CD8-positive, alpha-beta memory T cell (primary cell): ENCODE measurements around the gene PIEZO1. TPM values are rescaled to one million over a fixed set of nuclear protein-coding genes. Genes with fewer than 3 reads are reported as not detected.
"Not testable (repeated sequence)": the region's sequence is repeated elsewhere in the genome, so short reads cannot be mapped to it uniquely, and the experiment has no call there.

Experiments
- CTCF ChIA-PET: fragments of 350-600 bp; sonication (Branson Sonifier 250); formaldehyde crosslinking; loops from one replicate; lab custom pipeline; 2021; ENCODE audit warnings: antibody characterized with exemption; lab: Charles Lee
- POLR2A ChIA-PET: fragments of 350-600 bp; sonication (Branson Sonifier 250); formaldehyde crosslinking; loops from one replicate; lab custom pipeline; 2021; ENCODE audit warnings: antibody characterized with exemption; lab: Charles Lee
- DNase-seq, 5 donors: peaks; one replicate each; pipeline versions ENCODE4 v3.0.0 to v3.0.0-alpha.2; 2020 to 2022; ENCODE audit warnings: mixed read lengths in 1 of 5
- H3K27ac ChIP-seq: one replicate; pipeline ENCODE4 v1.7.0; 2013; ENCODE audit warnings: low read depth, mild to moderate bottlenecking, low read length, moderate library complexity
- H3K27me3 ChIP-seq: 2 replicates; pipeline ENCODE4 v1.7.0; 2013; ENCODE audit warnings: low read length, mild to moderate bottlenecking; ENCODE audit not compliant: insufficient read depth, poor library complexity, severe bottlenecking
- H3K36me3 ChIP-seq: 2 replicates; pipeline ENCODE4 v1.7.0; 2013; ENCODE audit warnings: mild to moderate bottlenecking, low read length, moderate library complexity; ENCODE audit not compliant: insufficient read depth
- H3K4me1 ChIP-seq: 2 replicates; pipeline ENCODE4 v1.7.0; 2013; ENCODE audit warnings: mild to moderate bottlenecking, low read length, moderate library complexity; ENCODE audit not compliant: insufficient read depth
- H3K4me3 ChIP-seq: 2 replicates; pipeline ENCODE4 v1.7.0; 2013; ENCODE audit warnings: mild to moderate bottlenecking, low read length
- H3K9me3 ChIP-seq: 2 replicates; pipeline ENCODE4 v1.7.0; 2013; ENCODE audit warnings: mild to moderate bottlenecking, low read length
- H3K27ac Mint-ChIP-seq, 8 donors: one replicate each; pipeline ENCODE4 v1.8.0; 2020 to 2021; ENCODE audit warnings: mixed read lengths in 8 of 8, mild to moderate bottlenecking in 6 of 8, inconsistent platforms in 3 of 8, moderate library complexity in 3 of 8
- H3K27me3 Mint-ChIP-seq, 2 donors: one replicate each; pipeline ENCODE4 v1.8.0; 2020 to 2021; ENCODE audit warnings: mixed read lengths in 2 of 2, mild to moderate bottlenecking in 1 of 2, moderate library complexity in 1 of 2
- H3K36me3 Mint-ChIP-seq, 3 donors: one replicate each; pipeline ENCODE4 v1.8.0; 2020 to 2021; ENCODE audit warnings: mixed read lengths in 3 of 3, inconsistent platforms in 1 of 3, mild to moderate bottlenecking in 1 of 3
- H3K4me1 Mint-ChIP-seq, 3 donors: one replicate each; pipeline ENCODE4 v1.8.0; 2020 to 2021; ENCODE audit warnings: mixed read lengths in 3 of 3, inconsistent platforms in 1 of 3, mild to moderate bottlenecking in 1 of 3
- H3K4me3 Mint-ChIP-seq, 7 donors: one replicate each; pipeline ENCODE4 v1.8.0; 2020 to 2021; ENCODE audit warnings: mixed read lengths in 7 of 7, mild to moderate bottlenecking in 6 of 7, moderate library complexity in 4 of 7, inconsistent platforms in 2 of 7
- H3K9me3 Mint-ChIP-seq, 5 donors: one replicate each; pipeline ENCODE4 v1.8.0; 2020 to 2022; ENCODE audit warnings: mixed read lengths in 5 of 5, mild to moderate bottlenecking in 3 of 5, moderate library complexity in 2 of 5, inconsistent platforms in 1 of 5
- polyA plus RNA-seq: library from polyadenylated mRNA; unstranded; fragments of 300-500 nt; fragmentation: Illumina TruSeq; gene quantifications from one replicate; pipeline ENCODE4 v1.2.3, GENCODE V29; 2021
- total RNA-seq, 2 experiments: library from RNA; stranded (reverse); gene quantifications; one replicate each; pipeline ENCODE4 v1.2.3, GENCODE V29; 2021

The PIEZO1 gene
- total and polyA plus RNA-seq, 3 experiments from 2014 or later: 58.4 to 230 (median 215) TPM

- Mint-ChIP-seq H3K9me3 (no peaks in the 10 kb centered on the region), H3K27ac (peak overlapping the region; percentile 81 to 97 (median 91)), H3K27me3 (no peaks in the 10 kb centered on the region), H3K4me1 (peaks cover 16 to 62% (median 31%) of the 10 kb centered on the region in 3 donors), H3K4me3 (peak overlapping the region; percentile 62 to 89 (median 73)), H3K36me3 (no peaks in the 10 kb centered on the region)
- peak; percentile 50 to 76 (median 54) for DNase-seq
- Histone ChIP-seq H3K4me3 (peak overlapping the region; percentile 52), H3K27ac (peak overlapping the region; percentile 3), H3K36me3 (no peaks in the 10 kb centered on the region), H3K9me3 (no peaks in the 10 kb centered on the region), H3K4me1 (peaks cover 55% of the 10 kb centered on the region), H3K27me3 (no peaks in the 10 kb centered on the region)
- POLR2A ChIA-PET: interaction anchor here (0.5 kb wide), 1 partner anchor 23 kb away, joined by 4 read pairs; no protein-coding TSS in a partner anchor
- CTCF ChIA-PET: interaction anchor here (0.9 kb wide), 1 partner anchor 61 kb away, joined by 3 read pairs; no protein-coding TSS in a partner anchor
Measured at GRCh38 chr16:88790312-88791211, 5.5 kb upstream of the PIEZO1 start.

GRCh38 chr16:88789594-88789993 lies 4.6 kb upstream of the PIEZO1 start:
- no peaks in the 10 kb centered on the region for H3K9me3 Mint-ChIP-seq

DNA sequence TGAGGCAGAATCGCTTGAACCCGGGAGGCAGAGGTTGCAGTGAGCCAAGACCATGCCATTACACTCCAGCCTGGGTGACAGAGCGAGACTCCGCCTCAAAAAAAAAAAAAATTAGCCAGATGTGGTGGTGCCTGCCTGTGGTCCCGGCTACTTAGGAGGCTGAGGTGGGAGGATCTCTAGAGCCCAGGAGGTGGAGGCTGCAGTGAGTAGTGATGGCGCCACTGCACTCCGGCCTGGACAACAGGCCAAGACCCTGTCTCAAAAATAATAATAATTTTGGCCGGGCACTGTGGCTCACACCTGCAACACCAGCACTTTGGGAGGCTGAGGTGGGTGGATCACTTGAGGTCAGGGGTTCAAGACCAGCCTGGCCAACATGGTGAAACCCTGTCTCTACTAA lies 3.7 kb upstream of the PIEZO1 start:
- H3K9me3 ChIP-seq, CTCF ChIA-PET, H3K4me3 ChIP-seq, H3K4me3 Mint-ChIP-seq, H3K36me3 ChIP-seq, H3K27ac ChIP-seq, H3K27me3 Mint-ChIP-seq, POLR2A ChIA-PET, H3K9me3 Mint-ChIP-seq, DNase-seq, H3K27me3 ChIP-seq, H3K36me3 Mint-ChIP-seq: not testable (repeated sequence)
- H3K4me1 ChIP-seq: peaks cover 45% of the 10 kb centered on the region
- Mint-ChIP-seq H3K27ac (peak overlapping the region in 1 of 8 donors; percentile 50), H3K4me1 (peaks cover 17 to 48% (median 21%) of the 10 kb centered on the region in 3 donors)

More at GRCh38 chr16:88789594-88789993, 4.6 kb upstream of the PIEZO1 start:
- no peak for DNase-seq
- Mint-ChIP-seq H3K4me1 (peaks cover 16 to 54% (median 22%) of the 10 kb centered on the region in 3 donors), H3K4me3 (peak overlapping the region; percentile 62 to 89 (median 73)), H3K27ac (peak overlapping the region; percentile 81 to 97 (median 91)), H3K27me3 (no peaks in the 10 kb centered on the region), H3K36me3 (no peaks in the 10 kb centered on the region)
- peaks cover 46% of the 10 kb centered on the region for H3K4me1 ChIP-seq
- H3K27ac ChIP-seq: no peak overlapping the region
- no peak overlapping the region for H3K4me3 ChIP-seq
- no peaks in the 10 kb centered on the region for H3K9me3 ChIP-seq
- H3K36me3 ChIP-seq: no peaks in the 10 kb centered on the region
- POLR2A ChIA-PET: interaction anchor here (0.7 to 0.8 kb wide), 2 partner anchors 9 to 52 kb away, joined by 3 read pairs; no protein-coding TSS in a partner anchor
- H3K27me3 ChIP-seq: no peaks in the 10 kb centered on the region
- CTCF ChIA-PET: interaction anchor here (0.7 kb wide), 1 partner anchor 14 kb away, joined by 3 read pairs; the partner anchor contains the start of gene CDT1

DNA sequence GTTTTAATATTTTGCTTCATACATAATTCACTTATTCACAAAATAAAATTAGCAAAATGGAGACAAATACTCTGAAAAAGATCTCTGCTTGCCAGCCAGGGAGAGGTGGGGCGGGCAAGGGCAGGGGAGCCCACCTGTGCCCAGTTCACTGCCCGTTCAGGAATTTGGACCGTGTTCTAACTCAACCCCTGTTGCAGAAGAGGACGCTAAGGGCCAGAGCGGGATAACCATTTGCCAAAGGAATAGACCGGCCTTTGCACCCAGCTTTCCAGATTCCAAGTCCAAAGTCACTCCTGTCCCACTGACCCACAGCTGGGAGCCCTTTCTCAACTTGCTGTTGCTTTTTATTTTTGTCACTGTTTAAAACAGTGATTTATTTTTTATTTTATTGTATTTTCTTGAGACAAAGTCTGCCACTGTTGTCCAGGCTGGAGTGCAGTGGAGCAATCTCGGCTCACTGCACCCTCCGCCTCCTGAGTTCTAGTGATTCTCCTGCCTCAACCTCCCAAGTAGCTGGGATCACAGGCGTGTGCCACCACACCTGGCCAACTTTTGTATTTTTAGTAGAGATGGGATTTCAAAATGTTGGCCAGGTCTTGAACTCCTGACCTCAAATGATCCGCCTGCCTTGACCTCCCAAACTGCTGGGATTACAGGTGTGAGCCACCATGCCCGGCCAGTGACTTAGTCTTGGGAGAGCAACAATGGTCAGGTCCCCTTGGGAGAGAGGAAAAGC lies 2.7 kb upstream of the PIEZO1 start:
- no peaks in the 10 kb centered on the region for H3K36me3 ChIP-seq
- Mint-ChIP-seq H3K4me1 (peaks cover 27 to 48% (median 30%) of the 10 kb centered on the region in 3 donors), H3K9me3 (no peaks in the 10 kb centered on the region), H3K4me3 (peak overlapping the region in 3 of 7 donors; percentile 24 to 79 (median 48)), H3K27me3 (no peaks in the 10 kb centered on the region), H3K27ac (peak overlapping the region in 3 of 8 donors; percentile 50 to 90 (median 74)), H3K36me3 (peaks cover 0 to 2% (median 0%) of the 10 kb centered on the region in 3 donors)
- ChIA-PET POLR2A (interaction anchor here (0.7 kb wide), 1 partner anchor 47 kb away, joined by 3 read pairs; no protein-coding TSS in a partner anchor), CTCF (interaction anchor here (0.9 to 1.7 kb wide), 5 partner anchors 9 to 333 kb away, joined by 3 to 7 read pairs (median 4); partner anchors contain the start of genes GALNS and TRAPPC2L)
- DNase-seq: no peak
- no peak overlapping the region for H3K4me3 ChIP-seq
- H3K27ac ChIP-seq: no peak overlapping the region
- H3K4me1 ChIP-seq: peaks cover 50% of the 10 kb centered on the region
- H3K27me3 ChIP-seq: no peaks in the 10 kb centered on the region
- no peaks in the 10 kb centered on the region for H3K9me3 ChIP-seq

DNA sequence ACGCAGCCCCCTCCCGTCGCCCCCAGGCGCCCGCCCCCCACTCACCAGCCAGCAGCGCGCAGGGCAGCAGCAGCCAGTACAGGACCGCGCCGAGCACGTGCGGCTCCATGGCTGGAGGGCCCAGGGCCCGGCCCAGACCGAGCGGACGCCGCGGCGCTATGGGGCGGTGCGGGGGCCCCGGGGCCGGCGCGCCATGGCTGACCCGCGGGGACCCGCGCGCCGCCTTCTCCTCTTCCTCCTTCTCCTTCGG lies 239 bp downstream of the PIEZO1 start:
- peaks cover 0 to 2% (median 0%) of the 10 kb centered on the region in 3 donors for H3K36me3 Mint-ChIP-seq
- no peaks in the 10 kb centered on the region for H3K27me3 Mint-ChIP-seq
- H3K4me3 Mint-ChIP-seq: peak overlapping the region in 2 of 7 donors; percentile 80 to 85
- H3K9me3 Mint-ChIP-seq: no peaks in the 10 kb centered on the region
- no peak for DNase-seq
- Histone ChIP-seq H3K4me1 (peaks cover 53% of the 10 kb centered on the region), H3K27me3 (no peaks in the 10 kb centered on the region), H3K4me3 (no peak overlapping the region), H3K27ac (peak overlapping the region; percentile 80), H3K9me3 (no peaks in the 10 kb centered on the region), H3K36me3 (no peaks in the 10 kb centered on the region)
- H3K27ac Mint-ChIP-seq: no peak overlapping the region
- peaks cover 42 to 49% (median 45%) of the 10 kb centered on the region in 3 donors for H3K4me1 Mint-ChIP-seq
- ChIA-PET CTCF (interaction anchor here (0.7 to 1.9 kb wide), 5 partner anchors 9 to 73 kb away, joined by 3 to 9 read pairs (median 6); partner anchors contain the start of genes GALNS and TRAPPC2L), POLR2A (interaction anchor here (1.4 to 1.7 kb wide), 2 partner anchors 9 to 47 kb away, joined by 5 to 11 read pairs; no protein-coding TSS in a partner anchor)

DNA sequence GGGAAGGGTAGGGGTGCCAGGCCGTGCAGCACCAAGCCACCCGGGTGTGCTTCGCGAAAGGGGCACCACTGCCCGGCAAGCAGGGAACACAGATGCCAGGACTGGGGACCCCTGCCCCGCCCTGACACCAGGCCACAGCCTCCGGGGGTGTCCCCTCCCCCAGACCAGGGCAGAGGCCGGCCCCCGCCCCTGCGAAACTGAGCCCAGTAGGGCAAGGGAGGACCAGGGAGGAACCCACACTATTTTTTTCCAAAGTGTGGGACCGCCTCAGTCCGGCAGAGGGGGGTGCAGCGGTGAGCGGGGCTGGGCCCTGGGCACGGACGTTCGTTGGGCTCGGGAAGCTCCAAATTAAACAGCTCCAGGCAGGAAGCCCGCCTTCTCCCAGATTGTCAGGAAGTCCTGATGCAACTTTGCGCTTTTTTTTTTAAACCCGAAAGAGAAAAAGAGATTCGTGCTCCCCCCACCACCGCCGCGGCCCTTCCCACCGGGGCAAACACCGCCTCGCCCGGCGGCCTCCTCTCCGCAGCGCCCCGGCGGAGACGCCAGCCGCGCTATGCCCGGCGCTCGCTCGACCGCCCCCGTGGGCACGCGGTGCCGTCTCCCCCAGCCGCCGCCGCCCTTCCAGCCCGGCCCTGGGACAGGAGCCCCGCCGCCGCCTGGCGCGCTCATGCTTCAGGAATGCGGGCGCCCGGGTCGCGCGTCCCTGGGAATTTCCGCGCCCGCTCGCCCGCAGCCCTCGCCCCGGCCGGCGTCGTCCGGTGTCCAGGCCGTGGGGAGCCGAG lies 755 bp downstream of the PIEZO1 start:
- Mint-ChIP-seq H3K27me3 (no peaks in the 10 kb centered on the region), H3K4me3 (peak overlapping the region; percentile 80 to 96 (median 85)), H3K4me1 (peaks cover 39 to 49% (median 44%) of the 10 kb centered on the region in 3 donors), H3K36me3 (peaks cover 0 to 2% (median 0%) of the 10 kb centered on the region in 3 donors), H3K27ac (peak overlapping the region in 6 of 8 donors; percentile 43 to 97 (median 84)), H3K9me3 (no peaks in the 10 kb centered on the region)
- CTCF ChIA-PET: interaction anchor here (0.7 to 1.9 kb wide), 9 partner anchors 9 to 119 kb away, joined by 3 to 9 read pairs (median 3); partner anchors contain the start of genes GALNS and TRAPPC2L
- DNase-seq: peak in 4 of 5 donors; percentile 38 to 50 (median 40)
- Histone ChIP-seq H3K27me3 (no peaks in the 10 kb centered on the region), H3K4me3 (peak overlapping the region; percentile 15), H3K9me3 (no peaks in the 10 kb centered on the region), H3K4me1 (peaks cover 55% of the 10 kb centered on the region), H3K36me3 (no peaks in the 10 kb centered on the region), H3K27ac (peak overlapping the region; percentile 80)
- POLR2A ChIA-PET: interaction anchor here (0.6 to 4.7 kb wide), 6 partner anchors 9 to 47 kb away, joined by 4 to 19 read pairs (median 7); partner anchors contain the start of gene APRT
